Liver (tissue), 3 donors: ENCODE results near the gene HPN.

Experiments used
- EGR1 ChIP-seq, 2 donors: IDR thresholded peaks; 2 replicates each; pipeline ENCODE4 v1.6.1; 2016 to 2018; ENCODE audit warnings: antibody characterized with exemption in 2 of 2, low read depth in 2 of 2
- JUND ChIP-seq, 2 donors: IDR thresholded peaks; 2 replicates each; pipeline ENCODE4 v1.6.1; 2016; ENCODE audit warnings: antibody characterized with exemption in 2 of 2
- YY1 ChIP-seq: IDR thresholded peaks from 2 replicates; pipeline ENCODE4 v1.6.1; 2016; ENCODE audit warnings: antibody characterized with exemption, mild to moderate bottlenecking
- TF ChIP-seq, protein P1 (sequence below): fragments of 150-350 bp; IDR thresholded peaks from 2 replicates; pipeline ENCODE4 v1.5.1; 2017; ENCODE audit warnings: improper control_type of control experiment, low read depth, low read length; ENCODE audit not compliant: missing input control
- donor health status: healthy.
- donor health status: healthy.

- TF ChIP-seq, protein P1, sequence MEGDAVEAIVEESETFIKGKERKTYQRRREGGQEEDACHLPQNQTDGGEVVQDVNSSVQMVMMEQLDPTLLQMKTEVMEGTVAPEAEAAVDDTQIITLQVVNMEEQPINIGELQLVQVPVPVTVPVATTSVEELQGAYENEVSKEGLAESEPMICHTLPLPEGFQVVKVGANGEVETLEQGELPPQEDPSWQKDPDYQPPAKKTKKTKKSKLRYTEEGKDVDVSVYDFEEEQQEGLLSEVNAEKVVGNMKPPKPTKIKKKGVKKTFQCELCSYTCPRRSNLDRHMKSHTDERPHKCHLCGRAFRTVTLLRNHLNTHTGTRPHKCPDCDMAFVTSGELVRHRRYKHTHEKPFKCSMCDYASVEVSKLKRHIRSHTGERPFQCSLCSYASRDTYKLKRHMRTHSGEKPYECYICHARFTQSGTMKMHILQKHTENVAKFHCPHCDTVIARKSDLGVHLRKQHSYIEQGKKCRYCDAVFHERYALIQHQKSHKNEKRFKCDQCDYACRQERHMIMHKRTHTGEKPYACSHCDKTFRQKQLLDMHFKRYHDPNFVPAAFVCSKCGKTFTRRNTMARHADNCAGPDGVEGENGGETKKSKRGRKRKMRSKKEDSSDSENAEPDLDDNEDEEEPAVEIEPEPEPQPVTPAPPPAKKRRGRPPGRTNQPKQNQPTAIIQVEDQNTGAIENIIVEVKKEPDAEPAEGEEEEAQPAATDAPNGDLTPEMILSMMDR = no peak
- TF ChIP-seq JUND (IDR thresholded peaks at IDR 0.05) = no peak
- no peak for TF ChIP-seq EGR1 (IDR thresholded peaks at IDR 0.05; ENCODE audit: low read depth in 2 of 2)
- TF ChIP-seq YY1 = no peak
Observed at GRCh38 chr19:35018379-35018778, 23.1 kb upstream of the HPN start.
